Fibroblast of skin of scalp (primary cell): ENCODE measurements around the gene KBTBD7.
"Not testable (repeated sequence)": the region's sequence is repeated elsewhere in the genome, so short reads cannot be mapped to it uniquely, and the experiment has no call there.

Experiments
- DNase-seq: peaks from one replicate; pipeline ENCODE4 v3.0.0-alpha.2; 2013

KBTBD7 gene

DNA sequence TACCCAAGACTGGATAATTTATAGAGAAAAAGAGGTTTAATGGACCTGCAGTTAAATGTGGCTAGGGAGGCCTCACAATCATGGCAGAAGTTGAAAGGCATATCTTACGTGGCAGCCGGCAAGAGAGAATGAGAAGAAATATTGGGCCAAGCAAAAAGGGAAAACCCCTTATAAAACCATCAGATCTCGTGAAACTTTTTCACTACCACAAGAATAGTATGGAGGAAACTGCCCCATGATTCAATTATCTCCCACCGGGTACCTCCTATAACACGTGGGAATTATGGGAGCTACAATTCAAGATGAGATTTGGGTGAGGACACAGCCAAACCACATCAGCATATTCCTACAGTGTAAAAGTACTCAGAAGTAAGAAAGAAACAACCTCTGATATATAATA is 4.7 kb upstream of the KBTBD7 start:
- no peak for DNase-seq

DNA sequence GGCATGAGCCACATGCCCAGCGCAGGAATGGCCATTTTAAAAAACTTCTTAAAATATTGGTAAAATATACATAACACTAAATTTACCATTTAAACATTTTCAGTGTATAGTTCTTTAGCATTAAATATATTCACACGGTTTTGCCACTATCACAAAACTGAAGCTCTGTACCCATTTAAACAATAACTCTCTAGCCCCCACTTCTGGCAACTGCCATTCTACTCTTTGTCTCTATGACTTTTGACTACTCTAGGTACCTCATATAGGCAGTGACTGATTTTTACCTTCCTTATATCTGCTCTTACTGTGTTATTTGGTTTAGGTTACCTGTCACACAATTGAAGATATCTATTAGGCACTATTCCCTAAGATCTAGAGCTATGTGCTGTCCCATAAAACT is 2.3 kb upstream of the KBTBD7 start:
- peak; percentile 21 for DNase-seq

DNA sequence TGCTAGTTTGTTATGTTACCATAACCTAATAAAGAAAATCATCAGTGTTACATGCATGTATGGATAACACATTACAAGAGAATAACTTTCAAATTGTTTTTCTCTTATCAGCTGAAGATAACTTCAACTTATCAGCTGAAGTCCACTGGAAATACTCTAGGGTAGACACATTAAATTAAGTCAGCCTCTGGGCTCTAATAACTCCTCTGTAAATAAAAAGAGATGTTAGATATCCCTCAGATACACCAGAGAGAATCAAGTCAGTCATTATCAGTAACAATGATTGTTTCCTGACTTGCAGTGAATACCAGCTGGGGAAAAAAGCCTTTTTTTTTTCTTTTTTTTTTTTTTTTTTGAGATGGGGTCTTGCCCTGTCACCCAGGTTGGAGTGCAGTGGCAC is 1.6 kb upstream of the KBTBD7 start:
- no peak for DNase-seq

DNA sequence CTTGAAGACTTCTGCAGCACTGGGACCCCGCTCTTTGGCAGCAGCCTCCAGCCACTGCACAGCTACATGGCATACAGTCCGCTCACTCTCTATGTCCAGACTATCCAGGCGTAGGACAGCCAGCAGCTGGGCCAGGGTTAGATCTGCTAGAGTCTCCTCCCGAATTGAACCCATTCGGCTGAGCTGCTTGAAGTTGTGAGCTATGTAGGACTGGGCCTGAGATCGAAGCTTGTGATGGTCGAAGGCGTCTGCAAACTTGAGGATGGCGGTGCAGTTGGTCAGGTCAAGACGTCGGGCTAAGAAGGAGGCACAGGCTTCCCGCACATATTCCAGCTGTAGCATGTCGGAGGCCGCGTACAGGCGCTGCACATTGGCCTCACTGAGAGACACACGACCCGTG is 900 bp downstream of the KBTBD7 start:
- no peak for DNase-seq

DNA sequence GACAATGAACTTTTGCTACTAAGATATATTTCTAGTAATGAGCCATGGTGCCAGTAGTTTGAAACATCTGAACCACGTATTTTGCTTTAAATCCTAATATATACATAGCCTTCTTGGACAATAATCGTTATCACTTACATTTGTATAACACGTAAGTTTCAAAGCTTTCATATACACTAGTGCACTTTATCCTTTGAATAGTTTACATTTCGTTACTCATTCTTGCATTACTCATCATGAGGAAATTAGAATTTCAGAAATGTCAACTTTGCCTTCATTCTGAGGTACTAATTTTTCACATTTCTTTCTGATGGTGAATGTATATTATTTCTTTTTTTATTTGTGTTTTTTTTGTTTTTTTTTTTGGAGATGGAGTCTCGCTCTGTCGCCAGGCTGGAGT is 5.8 kb downstream of the KBTBD7 start:
- peak; percentile 38 for DNase-seq

DNA sequence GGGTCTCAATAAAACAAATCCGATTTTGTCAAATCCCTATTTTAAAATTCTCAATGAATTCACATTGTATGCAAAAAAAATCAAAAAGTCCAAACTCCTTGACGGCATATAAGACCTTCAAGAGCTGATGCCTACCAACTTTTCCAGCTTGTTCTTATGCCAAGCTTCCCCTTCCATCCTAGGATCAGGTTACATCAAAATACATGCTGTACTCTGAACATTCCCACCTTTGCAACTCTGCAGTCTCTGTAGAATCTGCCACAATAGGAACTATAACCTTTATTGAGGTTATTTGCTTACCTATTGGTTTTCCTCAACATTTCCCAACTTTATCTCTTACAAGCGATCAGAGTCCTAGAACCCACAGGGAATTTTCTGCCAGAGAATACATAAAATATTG is 7.9 kb downstream of the KBTBD7 start:
- DNase-seq: no peak

DNA sequence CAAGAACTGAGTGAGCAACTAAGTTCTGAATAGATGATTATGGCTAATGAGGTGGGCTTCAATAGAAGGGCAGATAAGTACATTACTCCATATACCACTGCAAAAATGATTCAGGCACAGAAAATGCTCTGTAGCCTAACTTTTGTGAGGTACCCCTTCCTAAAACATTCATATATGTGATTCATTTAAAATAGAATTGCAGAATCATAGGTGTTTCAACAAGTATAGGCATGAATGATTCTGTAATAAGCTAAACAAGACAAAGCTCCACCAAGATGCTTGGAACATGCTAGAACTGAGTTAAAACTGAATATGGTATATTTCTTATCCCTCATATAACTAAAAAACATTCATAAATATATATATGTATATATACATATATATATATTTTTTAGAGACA is 12.1 kb downstream of the KBTBD7 start:
- DNase-seq: no peak

DNA sequence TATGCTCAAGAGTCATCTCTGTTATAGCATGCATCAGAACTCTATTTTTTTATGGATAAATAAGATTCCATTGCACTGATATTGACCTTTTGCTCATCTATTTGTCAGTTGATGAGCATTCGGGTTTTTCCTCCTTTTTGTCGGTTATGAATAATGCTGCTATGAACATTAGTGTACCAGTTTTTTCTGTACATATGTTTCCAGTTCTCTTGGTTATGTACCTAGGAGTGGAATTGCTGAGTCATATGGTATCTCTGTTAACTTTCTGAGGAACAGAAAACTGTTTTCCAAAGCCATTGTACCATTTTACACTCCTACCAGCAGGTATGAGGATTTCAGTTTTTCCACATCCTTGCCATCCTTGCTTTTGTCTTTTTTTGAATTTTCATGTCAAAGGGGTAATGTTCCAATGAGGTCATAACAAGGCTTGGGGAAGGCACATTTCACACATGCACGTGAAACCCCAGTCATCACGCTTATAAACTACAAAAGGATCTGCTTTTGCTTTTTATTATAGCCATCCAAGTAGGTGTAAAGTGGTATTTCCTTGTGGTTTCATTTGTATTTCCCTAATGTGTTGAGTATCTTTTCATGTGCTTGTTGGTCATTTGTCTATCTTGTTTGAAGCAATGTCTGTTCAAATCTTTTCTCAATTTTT is 14.6 kb downstream of the KBTBD7 start:
- peak; percentile 49 for DNase-seq

DNA sequence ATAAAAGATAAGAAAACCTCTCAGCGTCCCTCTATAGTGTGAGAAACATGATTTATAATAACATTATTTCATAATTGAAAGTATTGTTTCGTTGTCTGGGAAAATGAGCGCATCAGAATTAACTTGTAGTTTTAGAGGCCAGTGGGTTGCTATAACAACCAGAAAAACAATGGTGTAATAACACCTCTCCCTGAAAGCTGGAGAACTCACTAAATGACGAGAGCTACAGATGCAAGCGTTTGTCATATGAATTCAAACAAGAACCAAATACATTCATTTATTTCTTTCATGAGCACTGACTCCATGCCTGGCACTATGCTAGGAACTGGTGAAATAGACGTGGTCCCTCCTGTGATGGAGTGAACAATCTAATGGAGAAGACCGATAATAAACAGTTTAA is 16.3 kb downstream of the KBTBD7 start:
- no peak for DNase-seq

DNA sequence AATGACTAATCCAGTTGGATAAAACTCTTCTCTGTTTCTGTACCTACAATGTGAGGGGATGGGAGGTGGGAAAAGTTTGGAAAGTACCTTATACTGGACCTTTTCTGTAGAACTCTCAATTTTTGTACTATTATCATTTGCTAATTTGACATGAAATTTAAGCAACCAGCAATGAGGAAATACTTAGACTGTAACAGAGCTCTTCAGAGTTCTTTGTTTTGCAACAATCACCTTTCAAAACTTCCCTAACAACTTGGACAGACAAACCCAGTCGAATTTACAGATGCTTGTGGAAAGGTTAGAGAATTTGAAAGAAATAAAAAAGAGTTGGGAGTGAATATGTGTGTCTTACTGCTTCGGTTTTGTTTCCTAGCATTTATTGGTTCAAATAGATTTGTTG is 16.8 kb downstream of the KBTBD7 start:
- DNase-seq: no peak

DNA sequence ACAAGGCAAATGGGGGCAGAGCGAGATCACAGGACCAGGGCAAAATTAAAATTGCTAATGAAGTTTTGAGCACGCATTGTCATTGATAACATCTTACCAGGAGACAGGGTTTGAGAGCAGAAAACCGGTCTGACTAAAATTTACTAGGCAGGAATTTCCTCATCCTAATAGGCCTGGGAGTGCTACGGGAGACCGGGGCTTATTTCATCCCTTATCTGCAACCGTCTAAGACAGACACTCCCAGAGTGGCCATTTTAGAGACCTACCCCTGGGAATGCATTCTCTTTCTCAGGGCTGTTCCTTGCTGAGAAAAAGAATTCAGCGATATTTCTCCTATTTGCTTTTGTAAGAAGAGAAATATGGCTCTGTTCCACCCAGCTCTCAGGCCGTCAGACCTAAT is 18.8 kb downstream of the KBTBD7 start:
- not testable (repeated sequence) for DNase-seq

DNA sequence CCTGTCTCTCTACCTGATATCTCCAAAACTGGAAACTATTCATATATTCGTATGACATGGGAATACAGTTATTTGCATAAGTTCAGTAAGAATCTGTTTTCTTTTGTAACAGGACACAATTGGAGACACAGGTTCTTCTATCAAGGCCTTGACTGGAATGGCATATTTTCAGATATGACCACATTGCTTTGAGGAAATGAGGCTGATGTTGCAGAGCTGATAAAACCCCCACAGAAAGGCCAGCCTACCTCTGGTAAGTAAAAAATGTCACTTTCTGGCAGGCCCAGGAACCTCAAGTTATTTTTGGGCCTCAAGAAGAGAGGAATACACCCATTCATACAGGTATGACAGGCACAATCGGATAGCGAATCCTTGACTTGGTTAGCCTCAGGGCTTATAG is 32.2 kb downstream of the KBTBD7 start:
- DNase-seq: no peak

DNA sequence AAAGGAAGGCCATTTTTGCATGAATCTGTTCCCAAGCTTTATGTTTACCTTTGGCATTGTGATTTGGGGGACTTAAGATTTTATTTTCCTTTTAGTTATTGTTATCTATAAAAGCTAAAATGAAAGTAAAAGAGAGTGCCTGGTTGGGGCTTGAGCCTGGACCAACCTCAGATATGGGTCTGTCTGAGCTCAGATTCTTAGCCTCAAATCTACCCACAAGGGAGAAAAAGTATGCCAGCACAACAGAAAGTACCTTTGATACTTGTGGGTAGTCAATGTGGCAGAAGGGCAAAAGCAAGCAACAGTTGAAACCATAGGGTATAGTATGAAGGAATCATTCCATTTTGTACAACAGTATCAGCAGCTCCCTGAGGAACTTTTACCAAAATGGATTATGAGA is 35.2 kb downstream of the KBTBD7 start:
- no peak for DNase-seq

DNA sequence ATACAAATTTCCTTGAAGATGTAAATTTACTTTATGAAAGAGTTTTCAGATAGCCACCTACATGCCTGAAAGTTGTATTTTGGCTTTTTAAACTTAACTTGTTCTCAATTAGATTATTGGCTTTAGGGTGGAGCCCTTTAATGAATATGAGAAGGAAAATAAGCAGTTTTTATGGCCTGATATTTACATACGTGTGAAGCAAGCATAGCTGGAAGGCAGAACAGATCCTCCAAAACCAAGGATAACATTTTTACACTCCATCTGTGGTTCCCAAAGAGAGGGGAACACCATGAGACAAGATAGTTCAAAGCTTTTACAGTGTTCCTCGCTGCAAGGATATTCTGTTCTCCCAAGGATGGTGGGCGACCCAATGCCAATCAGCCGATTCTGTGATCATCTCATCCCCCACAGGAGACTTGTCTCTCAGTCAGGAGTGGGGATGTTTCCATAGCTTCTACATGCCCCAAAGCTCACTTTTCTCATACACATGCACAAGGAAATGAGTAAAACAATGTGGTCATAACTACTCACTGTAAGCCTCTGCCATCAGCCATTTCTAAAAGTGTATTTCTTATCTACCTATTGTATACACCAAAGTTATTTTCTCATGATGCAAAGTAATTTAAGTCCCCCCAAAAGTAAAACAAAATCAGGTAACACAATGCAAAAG is 37.2 kb downstream of the KBTBD7 start:
- DNase-seq: no peak

DNA sequence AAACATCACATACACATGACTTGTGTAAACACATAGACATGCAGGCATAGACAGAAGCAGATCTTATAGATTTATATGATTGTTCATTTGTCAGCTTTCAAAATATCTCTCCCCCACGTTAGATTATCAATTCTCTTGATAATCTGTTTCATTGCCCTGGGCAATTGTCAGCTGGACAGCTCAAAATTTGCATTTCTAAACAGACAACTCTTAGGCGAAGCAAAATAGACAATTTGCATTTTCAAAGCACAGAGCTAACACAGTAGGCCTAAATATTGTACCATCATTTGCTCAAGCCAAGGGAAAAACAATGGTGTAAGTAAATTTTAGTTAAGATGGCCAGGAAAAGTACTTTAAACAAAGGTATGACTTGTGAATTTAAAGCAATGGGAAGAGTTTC is 37.7 kb downstream of the KBTBD7 start:
- no peak for DNase-seq

DNA sequence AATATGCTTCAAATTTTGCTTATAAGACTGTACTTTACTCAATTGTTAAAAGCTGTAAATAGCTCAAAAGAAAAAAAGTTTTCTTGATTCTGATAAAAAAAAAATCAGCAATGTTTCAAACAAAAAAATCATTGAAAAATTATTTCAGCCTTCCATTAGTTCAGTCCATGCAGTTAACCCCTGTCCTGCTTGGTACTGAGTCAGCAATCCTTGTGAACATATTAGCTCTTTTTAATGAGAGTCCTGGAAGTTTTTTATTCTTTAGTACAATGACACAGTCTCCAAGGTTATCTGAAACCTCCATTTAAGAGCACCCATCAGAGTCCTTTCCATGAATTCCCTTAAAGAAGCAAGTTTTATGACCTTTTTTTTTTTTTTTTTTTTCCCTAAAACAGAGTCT is 40.3 kb downstream of the KBTBD7 start:
- DNase-seq: no peak

DNA sequence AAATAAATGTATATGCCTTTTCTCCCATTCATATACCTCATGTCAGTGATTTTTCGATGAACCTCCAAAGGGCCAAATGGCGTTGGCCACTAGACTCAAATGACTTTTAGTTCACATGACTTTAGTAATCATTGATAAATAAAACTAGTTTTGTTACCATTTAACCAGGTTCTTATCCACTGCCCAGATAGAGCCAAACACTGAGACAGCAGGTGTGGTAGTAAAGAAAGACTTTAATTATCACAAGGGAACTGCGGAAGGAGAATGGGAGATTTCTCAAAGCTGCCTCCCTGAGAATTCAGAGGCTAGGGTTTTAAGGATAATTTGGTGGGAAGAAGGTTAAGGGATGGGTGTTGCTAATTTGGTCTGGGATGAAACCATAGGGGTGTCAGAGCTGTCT is 42.4 kb downstream of the KBTBD7 start:
- DNase-seq: no peak

DNA sequence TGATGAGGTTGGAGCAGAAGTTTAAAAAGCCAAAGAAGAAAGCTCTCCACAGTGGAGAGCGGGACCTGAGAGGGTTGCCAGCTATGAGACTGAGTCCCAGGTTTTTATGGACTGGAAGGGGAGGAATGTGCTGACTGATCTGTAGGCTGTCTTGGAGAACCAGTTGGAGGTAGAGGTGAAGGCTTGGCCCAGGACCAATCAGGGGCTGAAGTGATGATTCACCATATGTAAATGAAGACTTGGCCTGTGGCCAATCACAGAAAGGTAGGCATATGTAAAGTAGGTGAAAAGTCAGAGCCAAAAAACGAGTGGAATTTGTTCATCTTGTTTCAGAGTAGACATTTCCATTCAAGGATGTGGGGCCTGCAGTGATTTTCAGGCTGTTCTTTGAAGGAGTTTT is 44.3 kb downstream of the KBTBD7 start:
- DNase-seq: no peak

DNA sequence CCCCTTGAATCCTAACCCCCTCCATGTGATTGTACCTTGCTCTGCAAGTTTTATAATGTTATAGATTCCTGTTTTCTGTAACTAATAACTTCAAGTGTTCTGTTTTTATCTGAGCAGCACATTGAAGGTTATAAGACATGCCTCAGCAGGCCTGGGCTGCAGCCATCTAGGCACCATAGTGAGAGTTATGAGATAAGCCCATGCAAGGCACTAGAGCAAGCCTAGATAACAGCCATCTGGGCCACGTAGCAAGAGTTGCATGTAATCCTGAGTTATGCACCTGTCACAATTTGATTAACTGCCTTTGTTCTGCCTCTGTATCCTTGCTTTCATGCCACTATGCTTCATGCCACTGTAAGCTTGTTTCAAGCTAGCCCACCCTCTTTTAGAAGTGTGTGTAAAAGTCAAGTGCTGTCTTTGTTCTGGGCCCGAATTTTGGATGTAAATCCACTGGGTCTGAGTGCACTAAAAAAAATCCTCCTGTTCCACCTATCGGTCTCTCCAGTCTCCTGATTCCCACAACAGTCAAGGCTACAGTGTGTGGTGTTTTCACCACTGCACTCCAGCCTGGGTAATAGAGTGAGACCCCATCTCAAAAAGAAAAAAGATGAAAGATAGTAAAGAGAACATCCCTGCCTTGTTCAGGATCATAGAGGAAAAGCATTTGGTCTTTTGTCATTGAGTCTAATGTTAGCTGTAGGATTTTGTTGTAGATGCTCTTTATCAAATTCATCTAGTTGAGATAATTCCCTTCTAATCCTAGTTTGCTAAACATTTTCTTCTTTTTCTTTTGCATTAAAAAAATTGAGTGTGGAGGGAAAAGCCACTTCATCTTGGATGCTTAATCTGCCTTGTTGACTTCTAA is 45.7 kb downstream of the KBTBD7 start:
- no peak for DNase-seq

DNA sequence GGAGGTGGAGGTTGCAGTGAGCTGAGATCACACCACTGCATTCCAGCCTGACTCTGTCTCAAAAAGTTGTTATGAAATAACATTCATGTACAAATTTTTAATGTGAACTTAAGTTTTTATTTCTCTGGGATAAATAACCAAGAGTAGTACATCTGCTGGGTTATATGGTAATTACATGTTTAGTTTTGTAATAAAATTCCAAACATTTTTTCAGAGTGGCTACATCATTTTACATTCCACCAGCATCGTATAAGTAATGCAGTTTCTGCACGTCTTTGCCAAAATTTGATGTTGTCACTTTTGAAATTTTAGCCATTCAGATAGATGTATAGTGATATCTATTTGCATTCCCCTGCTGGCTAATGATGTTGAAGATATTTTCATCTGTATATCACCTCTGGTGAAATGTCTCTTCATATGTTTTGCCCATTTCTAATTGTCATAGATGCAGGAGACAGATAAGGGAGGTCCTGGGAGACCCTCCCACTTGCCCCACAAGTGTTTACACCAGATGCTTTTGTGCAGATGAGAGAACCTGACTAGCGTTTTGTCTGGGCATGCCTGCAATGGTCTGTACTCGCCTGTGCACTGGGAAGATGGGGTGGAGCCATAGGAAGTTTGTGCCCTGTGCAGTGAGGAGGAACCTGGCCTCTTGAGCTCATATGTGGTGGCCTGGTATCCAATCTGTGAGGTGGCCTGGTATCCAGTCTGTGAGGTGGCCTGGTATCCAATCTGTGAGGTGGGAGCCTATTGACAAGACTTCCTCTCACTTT is 49.0 kb downstream of the KBTBD7 start:
- DNase-seq: peak; percentile 74

DNA sequence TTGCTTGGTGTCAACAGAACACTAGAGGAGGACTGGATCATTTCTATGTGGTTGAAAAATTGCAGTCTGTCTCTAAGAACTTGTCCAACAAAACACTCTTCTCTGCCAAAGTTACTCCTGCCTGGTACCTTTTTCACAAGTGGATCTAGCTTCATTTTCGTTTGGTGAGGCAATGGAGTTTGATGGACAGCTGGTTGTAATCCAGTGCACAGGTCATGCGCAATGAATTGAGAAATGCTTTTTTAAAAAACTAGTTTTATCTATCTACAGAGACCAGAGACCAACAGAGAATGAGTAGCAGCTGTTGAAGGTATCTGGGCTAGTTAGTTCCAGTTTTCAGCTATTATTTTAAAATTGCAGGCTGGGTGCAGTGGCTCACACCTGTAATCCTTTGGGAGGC is 49.8 kb downstream of the KBTBD7 start:
- no peak for DNase-seq
